GM12892 (cell line): ENCODE data around the gene EFCAB5.

Experiments used
- POLR2A ChIP-seq: IDR thresholded peaks from 2 replicates; pipeline ENCODE4 v1.6.1; 2011; ENCODE audit warnings: low read depth, low read length, control low read depth
- POLR2AphosphoS5 ChIP-seq: IDR thresholded peaks from 2 replicates; pipeline ENCODE4 v1.6.1; 2011; ENCODE audit warnings: low read depth, low read length, control low read depth
- TAF1 ChIP-seq: IDR thresholded peaks from 2 replicates; pipeline ENCODE4 v1.6.1; 2011; ENCODE audit warnings: low read depth, mild to moderate bottlenecking, control low read depth, low read length, borderline replicate concordance

DNA sequence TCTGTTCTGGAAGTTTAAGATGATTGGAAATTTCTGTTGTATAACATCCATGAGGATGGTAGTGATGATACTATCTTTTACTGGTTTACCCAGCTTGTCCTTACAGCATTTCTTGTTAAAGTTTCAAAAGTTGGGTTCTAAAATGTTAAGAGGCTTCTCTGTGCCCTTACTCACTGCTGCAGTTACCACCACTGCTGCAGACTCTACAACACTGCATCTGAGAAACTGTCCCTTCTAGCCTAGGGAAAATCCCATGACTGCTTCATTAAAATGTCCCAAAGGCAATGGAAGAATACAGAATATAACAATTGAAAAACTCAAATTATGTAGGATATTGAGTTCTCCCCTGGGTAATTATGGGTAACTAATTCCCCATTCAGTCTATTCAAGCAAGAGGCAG lies 171.4 kb downstream of the EFCAB5 start:
- no peak for TF ChIP-seq POLR2A
- TF ChIP-seq POLR2AphosphoS5, result no peak
- TF ChIP-seq TAF1, result no peak
